Liver (tissue), 9 donors: ENCODE measurements around the gene BMPER. TPM values are rescaled to one million over a fixed set of nuclear protein-coding genes. Genes with fewer than 3 reads are reported as not detected.

Experiments
- DNase-seq: peaks from one replicate; pipeline ENCODE4 v3.0.0-alpha.2; 2017; ENCODE audit warnings: low spot score
- H3K27ac ChIP-seq, 2 donors: one replicate each; pipeline ENCODE4 v1.7.0; 2013; ENCODE audit warnings: inconsistent platforms in 2 of 2, low read length in 2 of 2, control low read depth in 1 of 2, low read depth in 1 of 2, mild to moderate bottlenecking in 1 of 2
- H3K27me3 ChIP-seq, 4 donors: one replicate each; pipeline versions ENCODE4 v1.6.1 to v1.7.0; 2013; ENCODE audit warnings: low read length in 3 of 4, inconsistent platforms in 1 of 4, mild to moderate bottlenecking in 1 of 4, moderate library complexity in 1 of 4; ENCODE audit not compliant: control insufficient read depth in 4 of 4, insufficient read depth in 4 of 4
- H3K36me3 ChIP-seq, 4 donors: one replicate each; pipeline versions ENCODE4 v1.6.1 to v1.7.0; 2013; ENCODE audit warnings: low read length in 3 of 4, mild to moderate bottlenecking in 3 of 4, low read depth in 1 of 4, moderate library complexity in 1 of 4; ENCODE audit not compliant: control insufficient read depth in 4 of 4, insufficient read depth in 3 of 4
- H3K4me1 ChIP-seq, 4 donors: one replicate each; pipeline versions ENCODE4 v1.6.1 to v1.7.0; 2013; ENCODE audit warnings: low read length in 3 of 4, mild to moderate bottlenecking in 3 of 4, moderate library complexity in 1 of 4; ENCODE audit not compliant: control insufficient read depth in 4 of 4, insufficient read depth in 4 of 4
- H3K4me3 ChIP-seq, 3 donors: one replicate each; pipeline versions ENCODE4 v1.6.1 to v1.7.0; 2013; ENCODE audit warnings: low read length in 3 of 3, control low read depth in 1 of 3, low read depth in 1 of 3, mild to moderate bottlenecking in 1 of 3
- H3K9ac ChIP-seq, 2 donors: one replicate each; pipeline ENCODE4 v1.7.0; 2013; ENCODE audit warnings: low read length in 2 of 2, mild to moderate bottlenecking in 2 of 2, moderate library complexity in 2 of 2, control low read depth in 1 of 2, low read depth in 1 of 2
- H3K9me3 ChIP-seq, 4 donors: one replicate each; pipeline versions ENCODE4 v1.6.1 to v1.7.0; 2013; ENCODE audit warnings: low read length in 3 of 4; ENCODE audit not compliant: control insufficient read depth in 4 of 4
- ATF3 ChIP-seq: IDR thresholded peaks from 2 replicates; pipeline ENCODE4 v1.6.1; 2016; ENCODE audit warnings: antibody characterized with exemption
- CTCF ChIP-seq: fragments of 150-350 bp; IDR thresholded peaks from 2 replicates; pipeline ENCODE4 v1.5.1; 2017; ENCODE audit warnings: improper control_type of control experiment, low read depth, low read length; ENCODE audit not compliant: missing input control
- EGR1 ChIP-seq, 2 donors: IDR thresholded peaks; 2 replicates each; pipeline ENCODE4 v1.6.1; 2016 to 2018; ENCODE audit warnings: antibody characterized with exemption in 2 of 2, low read depth in 2 of 2
- FOXA1 ChIP-seq: IDR thresholded peaks from 2 replicates; pipeline ENCODE4 v1.6.1; 2016; ENCODE audit warnings: antibody characterized with exemption
- FOXA2 ChIP-seq: IDR thresholded peaks from 2 replicates; pipeline ENCODE4 v1.6.1; 2016; ENCODE audit warnings: antibody characterized with exemption
- GABPA ChIP-seq, 2 donors: IDR thresholded peaks in 1 of 2; conservative IDR thresholded peaks in 1 of 2; 2 replicates each; pipeline ENCODE4 v1.6.1; 2016; ENCODE audit warnings: antibody characterized with exemption in 2 of 2, mild to moderate bottlenecking in 1 of 2, moderate library complexity in 1 of 2
- HNF4A ChIP-seq, 2 donors: conservative IDR thresholded peaks; 2 replicates each; pipeline ENCODE4 v1.6.1; 2016; ENCODE audit warnings: antibody characterized with exemption in 2 of 2, mild to moderate bottlenecking in 2 of 2
- HNF4G ChIP-seq: IDR thresholded peaks from 2 replicates; pipeline ENCODE4 v1.6.1; 2016; ENCODE audit warnings: antibody characterized with exemption
- JUND ChIP-seq, 2 donors: IDR thresholded peaks; 2 replicates each; pipeline ENCODE4 v1.6.1; 2016; ENCODE audit warnings: antibody characterized with exemption in 2 of 2
- MAX ChIP-seq: IDR thresholded peaks from 2 replicates; pipeline ENCODE4 v1.6.1; 2016; ENCODE audit warnings: antibody characterized with exemption
- NR2F2 ChIP-seq: IDR thresholded peaks from 2 replicates; pipeline ENCODE4 v1.6.1; 2016; ENCODE audit warnings: antibody characterized with exemption
- RAD21 ChIP-seq, 2 donors: IDR thresholded peaks; 2 replicates each; pipeline ENCODE4 v1.6.1; 2016; ENCODE audit warnings: antibody characterized with exemption in 2 of 2, mild to moderate bottlenecking in 2 of 2
- REST ChIP-seq: IDR thresholded peaks from 2 replicates; pipeline ENCODE4 v1.6.1; 2016; ENCODE audit warnings: antibody characterized with exemption, mild to moderate bottlenecking
- RXRA ChIP-seq, 2 donors: IDR thresholded peaks; 2 replicates each; pipeline ENCODE4 v1.6.1; 2017 to 2018; ENCODE audit warnings: antibody characterized with exemption in 2 of 2, mild to moderate bottlenecking in 1 of 2
- SP1 ChIP-seq: IDR thresholded peaks from 2 replicates; pipeline ENCODE4 v1.6.1; 2018; ENCODE audit warnings: antibody characterized with exemption, mild to moderate bottlenecking
- TAF1 ChIP-seq: conservative IDR thresholded peaks from 2 replicates; pipeline ENCODE4 v1.6.1; 2016; ENCODE audit warnings: antibody characterized with exemption, mild to moderate bottlenecking
- YY1 ChIP-seq: IDR thresholded peaks from 2 replicates; pipeline ENCODE4 v1.6.1; 2016; ENCODE audit warnings: antibody characterized with exemption, mild to moderate bottlenecking
- ZBTB33 ChIP-seq: IDR thresholded peaks from 2 replicates; pipeline ENCODE4 v1.6.1; 2016; ENCODE audit warnings: antibody characterized with exemption
- WGBS: extraction: QIAGEN DNeasy Blood & Tissue Kit; methylation state at CpG from one replicate; pipeline ENCODE4 v1.1.7; 2013; 5-methylcytosine and 5-hydroxymethylcytosine counted together
- polyA plus RNA-seq, 2 donors: library from polyadenylated mRNA; stranded (reverse) in 1 of 2; unstranded in 1 of 2; fragments of 200-250 nt in 1 of 2; fragments of >200 nt in 1 of 2; fragmentation: Nextera tagmentation in 1 of 2; extraction: Ambion mirVana in 1 of 2; gene quantifications; one replicate each; pipeline versions ENCODE4 v1.2.1 to v1.2.3, GENCODE V29; 2013 to 2015
- total RNA-seq, 2 donors: library from RNA; depleted of rRNA; stranded (reverse); fragments of >200 nt; gene quantifications; one replicate each; pipeline ENCODE4 v1.2.3, GENCODE V29; 2014
- donor health status: healthy.
- donor health status: healthy.
- donor health status: healthy.
- donor health status: healthy.
- donor health status: healthy.

The BMPER gene
- total and polyA plus RNA-seq, 4 donors, result 4.0 to 8.5 (median 6.2) TPM

GRCh38 chr7:34081935-34082334 lies 176.6 kb downstream of the BMPER start:
- Histone ChIP-seq H3K27ac (no peak overlapping the region), H3K36me3 (no peaks in the 10 kb centered on the region), H3K4me3 (no peak overlapping the region), H3K9me3 (no peaks in the 10 kb centered on the region), H3K27me3 (peaks cover 0 to 7% (median 0%) of the 10 kb centered on the region in 4 donors), H3K4me1 (no peaks in the 10 kb centered on the region), H3K9ac (no peak overlapping the region)
- TF ChIP-seq NR2F2 (no peak), RXRA (IDR thresholded peaks at IDR 0.05) (no peak), FOXA2 (no peak), EGR1 (IDR thresholded peaks at IDR 0.05; ENCODE audit: low read depth in 2 of 2) (no peak), MAX (no peak), TAF1 (no peak), ZBTB33 (no peak), YY1 (no peak), CTCF (no peak), ATF3 (no peak), HNF4G (no peak), REST (no peak), GABPA (IDR thresholded peaks at IDR 0.05 in 1 of 2, conservative IDR thresholded peaks at IDR 0.05 in 1 of 2) (no peak), SP1 (no peak), RAD21 (IDR thresholded peaks at IDR 0.05) (no peak), JUND (IDR thresholded peaks at IDR 0.05) (no peak), FOXA1 (no peak), HNF4A (conservative IDR thresholded peaks at IDR 0.05) (no peak)
- WGBS, result 84% methylated on average over 1 of the region's 1 CpG
- DNase-seq, result no peak

- no peak for DNase-seq
- no peaks in the 10 kb centered on the region for H3K4me1 ChIP-seq
- H3K4me3 ChIP-seq, result no peak overlapping the region
- no peak overlapping the region for H3K9ac ChIP-seq
- no peaks in the 10 kb centered on the region for H3K9me3 ChIP-seq
- H3K36me3 ChIP-seq, result no peaks in the 10 kb centered on the region
- H3K27me3 ChIP-seq, result peaks cover 0 to 7% (median 0%) of the 10 kb centered on the region in 4 donors
- no peak for TF ChIP-seq YY1
- H3K27ac ChIP-seq, result no peak overlapping the region
Observed at GRCh38 chr7:34083440-34083839, 178.1 kb downstream of the BMPER start.
